HepG2 (cell line): ENCODE results near the gene ARHGAP15.

Experiments used
- CTCF ChIP-seq: sonication (generic); formaldehyde crosslinking; IDR thresholded peaks from 2 replicates; pipeline ENCODE4 v1.5.0; 2020; ENCODE audit warnings: mild to moderate bottlenecking, missing genetic modification reagents, moderate library complexity
- DDIT3 ChIP-seq: sonication (generic); formaldehyde crosslinking; IDR thresholded peaks from 2 replicates; pipeline ENCODE4 v1.4.0; 2020; ENCODE audit warnings: mild to moderate bottlenecking, missing genetic modification reagents
- EZH2 ChIP-seq: conservative IDR thresholded peaks from 2 replicates; pipeline ENCODE4 v1.6.1; 2012; ENCODE audit warnings: mild to moderate bottlenecking, low read depth, low read length, moderate library complexity
- JUND ChIP-seq: sonication (generic); formaldehyde crosslinking; IDR thresholded peaks from 2 replicates; pipeline ENCODE4 v1.8.0; 2022; ENCODE audit warnings: mild to moderate bottlenecking, missing genetic modification reagents
- MAX ChIP-seq: IDR thresholded peaks from 2 replicates; pipeline ENCODE4 v1.6.1; 2012; ENCODE audit warnings: inconsistent platforms
- RORA ChIP-seq: sonication (generic); formaldehyde crosslinking; IDR thresholded peaks from 2 replicates; pipeline ENCODE4 v1.5.0; 2020; ENCODE audit warnings: mild to moderate bottlenecking, missing genetic modification reagents, moderate library complexity
- TFDP1 ChIP-seq: IDR thresholded peaks from 2 replicates; pipeline ENCODE4 v1.6.1; 2016; ENCODE audit warnings: missing compliant biosample characterization, missing genetic modification reagents, borderline replicate concordance
- ZFY ChIP-seq: sonication (generic); formaldehyde crosslinking; IDR thresholded peaks from 2 replicates; pipeline ENCODE4 v1.4.0; 2020; ENCODE audit warnings: missing genetic modification reagents
- ZMYM3 ChIP-seq: sonication (generic); formaldehyde crosslinking; IDR thresholded peaks from 2 replicates; pipeline ENCODE4 v1.5.1; 2020; ENCODE audit warnings: mild to moderate bottlenecking, missing genetic modification reagents
- ZNF512 ChIP-seq: sonication (generic); formaldehyde crosslinking; IDR thresholded peaks from 2 replicates; pipeline ENCODE4 v1.4.0; 2020; ENCODE audit warnings: mild to moderate bottlenecking, missing genetic modification reagents
- ZNF687 ChIP-seq: sonication (generic); formaldehyde crosslinking; IDR thresholded peaks from 2 replicates; pipeline ENCODE4 v1.5.1; 2020; ENCODE audit warnings: mild to moderate bottlenecking, missing genetic modification reagents, moderate library complexity
- ZNF790 ChIP-seq: sonication (generic); formaldehyde crosslinking; IDR thresholded peaks from 2 replicates; pipeline ENCODE4 v1.8.0; 2022; ENCODE audit warnings: missing genetic modification reagents, mild to moderate bottlenecking, borderline replicate concordance

- TF ChIP-seq TFDP1 (CRISPR knock-in tag) (no peak), JUND (CRISPR knock-in tag) (no peak), MAX (no peak), ZNF687 (CRISPR knock-in tag) (no peak), ZMYM3 (CRISPR knock-in tag) (no peak), CTCF (no peak), RORA (CRISPR knock-in tag) (no peak), ZFY (CRISPR knock-in tag) (no peak), ZNF512 (no peak), ZNF790 (CRISPR knock-in tag) (no peak), DDIT3 (CRISPR knock-in tag) (no peak), EZH2 (no peak)
Observed at GRCh38 chr2:143248631-143249030, 119.4 kb downstream of the ARHGAP15 start.
